GM10266 (cell line): ENCODE measurements around the gene RIN3.
"Not testable (repeated sequence)": the region's sequence is repeated elsewhere in the genome, so short reads cannot be mapped to it uniquely, and the experiment has no call there.

Source experiments
- DNase-seq: peaks from one replicate; pipeline ENCODE4 v3.0.0; 2012; ENCODE audit errors: extremely low spot score
- CTCF ChIP-seq: IDR thresholded peaks from 2 replicates; pipeline ENCODE4 v1.5.1; 2012; ENCODE audit warnings: mild to moderate bottlenecking, low read depth; ENCODE audit not compliant: control insufficient read depth, insufficient read depth; ENCODE audit errors: missing control alignments

RIN3 gene

GRCh38 chr14:92532490-92533163, 19.0 kb downstream of the RIN3 start:
- no peak for TF ChIP-seq CTCF
- no peak for DNase-seq

GRCh38 chr14:92534932-92535643, 21.5 kb downstream of the RIN3 start:
- TF ChIP-seq CTCF: no peak
- no peak for DNase-seq

- DNase-seq: not testable (repeated sequence)
Observed at GRCh38 chr14:92536231-92536630, 22.6 kb downstream of the RIN3 start.

DNA sequence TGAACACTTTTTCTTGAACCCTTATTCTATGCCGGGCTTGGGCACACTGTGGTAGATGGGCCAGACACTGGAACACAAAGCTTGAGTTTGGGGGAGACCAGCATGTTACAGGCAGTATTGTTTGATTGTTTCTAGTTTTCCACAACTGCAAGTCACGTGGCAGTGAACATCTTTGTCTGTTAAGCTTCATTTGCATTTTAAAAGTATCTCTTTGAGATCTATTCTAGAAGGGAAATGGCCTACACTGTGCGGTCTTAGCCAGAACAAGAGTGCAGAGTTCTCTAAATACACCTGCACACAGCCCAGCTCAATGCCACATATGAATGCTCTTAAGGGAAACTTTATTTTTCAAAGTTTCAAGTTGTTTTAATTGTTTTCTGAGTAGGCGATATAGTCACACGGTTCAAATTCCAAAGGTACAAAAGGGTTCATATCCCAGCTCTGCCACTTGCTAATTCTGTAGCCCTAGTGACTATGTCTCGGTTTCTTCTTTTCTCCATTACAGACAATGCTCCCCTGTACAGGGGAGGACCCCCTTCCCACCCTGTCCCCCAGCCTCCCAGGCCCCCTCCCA, 24.9 kb downstream of the RIN3 start:
- DNase-seq: peak; percentile 56
- no peak for TF ChIP-seq CTCF

GRCh38 chr14:92539419-92539818, 25.8 kb downstream of the RIN3 start:
- no peak for DNase-seq
- no peak for TF ChIP-seq CTCF

DNA sequence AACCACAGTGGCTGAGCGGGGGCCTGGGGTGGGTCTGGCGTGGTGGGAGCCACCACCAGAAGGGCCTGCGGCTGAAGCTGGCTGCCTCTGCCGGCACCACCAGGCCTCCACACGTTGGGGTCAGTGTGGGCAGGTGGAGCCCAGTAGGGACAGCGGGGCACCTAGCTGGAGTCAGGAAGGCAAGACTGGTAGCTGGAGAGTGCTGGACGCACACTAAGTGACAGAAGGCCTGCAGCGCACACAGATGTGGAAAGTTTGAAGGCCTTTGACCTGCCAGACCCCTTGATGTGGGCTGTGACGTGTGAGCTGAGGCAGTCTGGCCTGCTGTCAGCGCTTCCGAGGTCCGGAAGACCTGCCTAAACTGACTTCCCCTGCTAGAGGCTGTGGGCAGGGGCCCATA, 26.3 kb downstream of the RIN3 start:
- DNase-seq: no peak
- no peak for TF ChIP-seq CTCF

DNA sequence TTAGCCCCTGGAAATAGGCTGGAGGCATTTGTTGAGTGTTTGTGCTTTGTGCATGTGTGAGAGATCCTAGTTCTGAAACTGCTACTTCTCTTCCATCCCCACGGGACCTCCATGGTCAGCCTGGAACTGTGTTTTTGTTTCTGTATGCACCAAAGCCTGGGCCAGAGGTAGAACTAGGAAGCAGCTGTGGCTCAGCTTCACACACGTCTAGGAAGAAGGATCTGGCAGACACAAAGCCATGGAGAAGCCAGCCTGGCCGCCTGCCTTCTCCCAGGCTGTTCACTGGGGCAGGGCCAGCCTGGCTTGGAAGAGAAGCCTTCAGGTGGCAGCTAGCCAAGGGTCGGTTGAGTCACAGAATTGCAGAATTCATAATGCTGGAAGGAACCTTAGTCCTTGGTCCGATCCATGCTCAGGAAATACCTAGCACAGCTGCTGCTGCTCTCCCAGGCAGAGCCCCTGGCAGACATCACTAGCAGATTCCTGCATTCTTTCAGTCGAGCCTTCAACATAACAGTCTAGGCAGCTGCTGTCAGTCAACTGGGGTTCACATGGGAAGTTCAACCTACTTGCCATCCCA, 27.0 kb downstream of the RIN3 start:
- TF ChIP-seq CTCF: no peak
- no peak for DNase-seq
